HL-60/S4 (cell line): ENCODE results near the gene SLAMF6.
"Not testable (repeated sequence)": the region's sequence is repeated elsewhere in the genome, so short reads cannot be mapped to it uniquely, and the experiment has no call there.

Experiments
- in situ Hi-C: fragments of 300-500 bp; cut with MboI; formaldehyde crosslinking; loops from 2 replicates; pipeline ENCODE4 v1.14.3; 2022; ENCODE audit warnings: low sequenced_read_pairs

Gene SLAMF6

GRCh38 chr1:160479091-160479490 is 44.0 kb downstream of the SLAMF6 start:
- in situ Hi-C loops: not testable (repeated sequence)

GRCh38 chr1:160474392-160475242 is 48.4 kb downstream of the SLAMF6 start:
- in situ Hi-C loops: no loop called here

GRCh38 chr1:160472112-160472511 is 50.9 kb downstream of the SLAMF6 start:
- in situ Hi-C loops: no loop called here

GRCh38 chr1:160471253-160471652 is 51.8 kb downstream of the SLAMF6 start:
- in situ Hi-C loops: no loop called here

- in situ Hi-C loops: no loop called here
Measured at GRCh38 chr1:160467576-160467975, 55.5 kb downstream of the SLAMF6 start.

- in situ Hi-C loops: no loop called here
Measured at GRCh38 chr1:160466961-160467360, 56.1 kb downstream of the SLAMF6 start.

GRCh38 chr1:160465123-160465522 is 57.9 kb downstream of the SLAMF6 start:
- in situ Hi-C loops: no loop called here

- in situ Hi-C loops: no loop called here
Measured at GRCh38 chr1:160460683-160461287, 62.3 kb downstream of the SLAMF6 start.

- in situ Hi-C loops: no loop called here
Measured at GRCh38 chr1:160460214-160460642, 62.8 kb downstream of the SLAMF6 start.

- in situ Hi-C loops: no loop called here
Measured at GRCh38 chr1:160459687-160460086, 63.4 kb downstream of the SLAMF6 start.

- in situ Hi-C loops: no loop called here
Measured at GRCh38 chr1:160459056-160459455, 64.0 kb downstream of the SLAMF6 start.

GRCh38 chr1:160455153-160455517 is 67.9 kb downstream of the SLAMF6 start:
- in situ Hi-C loops: no loop called here

GRCh38 chr1:160454371-160455152 is 68.5 kb downstream of the SLAMF6 start:
- in situ Hi-C loops: no loop called here

GRCh38 chr1:160453443-160453842 is 69.6 kb downstream of the SLAMF6 start:
- in situ Hi-C loops: no loop called here

- in situ Hi-C loops: no loop called here
Measured at GRCh38 chr1:160451859-160452232, 71.2 kb downstream of the SLAMF6 start.

- in situ Hi-C loops: no loop called here
Measured at GRCh38 chr1:160451119-160451858, 71.8 kb downstream of the SLAMF6 start.

GRCh38 chr1:160449494-160449893 is 73.6 kb downstream of the SLAMF6 start:
- in situ Hi-C loops: no loop called here

GRCh38 chr1:160446945-160447600 is 76.0 kb downstream of the SLAMF6 start:
- in situ Hi-C loops: no loop called here

- in situ Hi-C loops: no loop called here
Measured at GRCh38 chr1:160439718-160440117, 83.3 kb downstream of the SLAMF6 start.

- in situ Hi-C loops: no loop called here
Measured at GRCh38 chr1:160438935-160439334, 84.1 kb downstream of the SLAMF6 start.
